ENCODE measurements around the gene AFF3. TPM values are rescaled to one million over a fixed set of nuclear protein-coding genes. Genes with fewer than 3 reads are reported as not detected.

AFF3 gene
- total and polyA plus RNA-seq, 4 donors, result 0.48 to 5.3 (median 2.3) TPM

DNA sequence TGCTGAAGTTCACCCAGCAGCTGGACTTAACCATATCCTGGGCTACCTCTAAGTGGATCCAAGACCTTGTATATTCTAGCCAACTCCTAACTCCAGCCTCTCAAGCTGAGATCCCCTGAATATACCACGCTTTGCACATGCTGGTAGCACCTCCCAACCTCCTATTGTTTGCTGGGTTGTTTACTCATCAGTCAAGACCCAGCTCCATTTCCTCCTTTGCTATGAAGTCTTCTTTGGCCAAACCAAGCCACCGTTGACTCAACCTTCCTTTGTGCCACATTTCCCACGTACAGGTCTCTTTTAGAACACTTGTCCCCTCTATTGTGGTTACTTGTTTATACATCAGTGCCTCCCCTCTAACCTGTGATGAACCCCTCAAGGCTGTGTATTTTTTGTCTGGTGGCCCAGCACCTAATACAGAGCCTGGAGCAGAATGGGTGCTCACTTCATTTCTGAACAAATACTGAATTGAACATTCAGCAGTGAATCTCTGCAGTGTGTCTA, 384.7 kb downstream of the AFF3 start:
- no peaks in the 10 kb centered on the region for H3K36me3 ChIP-seq (ENCODE audit: control insufficient read depth in 4 of 4, insufficient read depth in 3 of 4, low read depth in 1 of 4, low read length in 3 of 4)
- H3K27ac ChIP-seq (ENCODE audit: low read depth in 1 of 2, low read length in 2 of 2), result no peak overlapping the region
- H3K4me3 ChIP-seq (ENCODE audit: low read depth in 1 of 3, low read length in 3 of 3), result no peak overlapping the region
- H3K4me1 ChIP-seq (ENCODE audit: control insufficient read depth in 4 of 4, insufficient read depth in 4 of 4, low read length in 3 of 4), result no peaks in the 10 kb centered on the region
- WGBS, result 92% methylated on average over 3 of the region's 3 CpGs
- TF ChIP-seq RXRA (IDR thresholded peaks at IDR 0.05) (no peak), CTCF (IDR thresholded peaks at IDR 0.05; ENCODE audit: low read depth, low read length, missing input control) (no peak), FOXA2 (IDR thresholded peaks at IDR 0.05) (no peak), NR2F2 (IDR thresholded peaks at IDR 0.05) (no peak), HNF4G (IDR thresholded peaks at IDR 0.05) (no peak), SP1 (IDR thresholded peaks at IDR 0.05) (no peak), GABPA (IDR thresholded peaks at IDR 0.05 in 1 of 2, conservative IDR thresholded peaks at IDR 0.05 in 1 of 2) (no peak), REST (IDR thresholded peaks at IDR 0.05) (no peak), TAF1 (conservative IDR thresholded peaks at IDR 0.05) (no peak), YY1 (IDR thresholded peaks at IDR 0.05) (no peak), FOXA1 (IDR thresholded peaks at IDR 0.05) (no peak), HNF4A (conservative IDR thresholded peaks at IDR 0.05) (no peak)
- TF ChIP-seq, protein P1, sequence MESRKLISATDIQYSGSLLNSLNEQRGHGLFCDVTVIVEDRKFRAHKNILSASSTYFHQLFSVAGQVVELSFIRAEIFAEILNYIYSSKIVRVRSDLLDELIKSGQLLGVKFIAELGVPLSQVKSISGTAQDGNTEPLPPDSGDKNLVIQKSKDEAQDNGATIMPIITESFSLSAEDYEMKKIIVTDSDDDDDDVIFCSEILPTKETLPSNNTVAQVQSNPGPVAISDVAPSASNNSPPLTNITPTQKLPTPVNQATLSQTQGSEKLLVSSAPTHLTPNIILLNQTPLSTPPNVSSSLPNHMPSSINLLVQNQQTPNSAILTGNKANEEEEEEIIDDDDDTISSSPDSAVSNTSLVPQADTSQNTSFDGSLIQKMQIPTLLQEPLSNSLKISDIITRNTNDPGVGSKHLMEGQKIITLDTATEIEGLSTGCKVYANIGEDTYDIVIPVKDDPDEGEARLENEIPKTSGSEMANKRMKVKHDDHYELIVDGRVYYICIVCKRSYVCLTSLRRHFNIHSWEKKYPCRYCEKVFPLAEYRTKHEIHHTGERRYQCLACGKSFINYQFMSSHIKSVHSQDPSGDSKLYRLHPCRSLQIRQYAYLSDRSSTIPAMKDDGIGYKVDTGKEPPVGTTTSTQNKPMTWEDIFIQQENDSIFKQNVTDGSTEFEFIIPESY (IDR thresholded peaks at IDR 0.05), result no peak
- TF ChIP-seq, protein P2, sequence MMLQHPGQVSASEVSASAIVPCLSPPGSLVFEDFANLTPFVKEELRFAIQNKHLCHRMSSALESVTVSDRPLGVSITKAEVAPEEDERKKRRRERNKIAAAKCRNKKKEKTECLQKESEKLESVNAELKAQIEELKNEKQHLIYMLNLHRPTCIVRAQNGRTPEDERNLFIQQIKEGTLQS (IDR thresholded peaks at IDR 0.05), result no peak
- no peaks in the 10 kb centered on the region for H3K27me3 ChIP-seq (ENCODE audit: control insufficient read depth in 4 of 4, insufficient read depth in 4 of 4, low read length in 3 of 4)
- no peak overlapping the region for H3K9ac ChIP-seq (ENCODE audit: low read depth in 1 of 2, low read length in 2 of 2)
- H3K9me3 ChIP-seq (ENCODE audit: control insufficient read depth in 4 of 4, low read length in 3 of 4), result no peaks in the 10 kb centered on the region
- no peak for DNase-seq (ENCODE audit: low spot score)

- no peaks in the 10 kb centered on the region for H3K4me1 ChIP-seq (ENCODE audit: control insufficient read depth in 4 of 4, insufficient read depth in 4 of 4, low read length in 3 of 4)
- TF ChIP-seq EGR1 (IDR thresholded peaks at IDR 0.05; ENCODE audit: low read depth in 2 of 2), result no peak
- TF ChIP-seq SP1 (IDR thresholded peaks at IDR 0.05), result no peak
- 84% methylated on average over 1 of the region's 1 CpG for WGBS
- DNase-seq (ENCODE audit: low spot score), result no peak
- H3K27ac ChIP-seq (ENCODE audit: low read depth in 1 of 2, low read length in 2 of 2), result no peak overlapping the region
- H3K27me3 ChIP-seq (ENCODE audit: control insufficient read depth in 4 of 4, insufficient read depth in 4 of 4, low read length in 3 of 4), result no peaks in the 10 kb centered on the region
- H3K9me3 ChIP-seq (ENCODE audit: control insufficient read depth in 4 of 4, low read length in 3 of 4), result no peaks in the 10 kb centered on the region
- H3K9ac ChIP-seq (ENCODE audit: low read depth in 1 of 2, low read length in 2 of 2), result no peak overlapping the region
- H3K4me3 ChIP-seq (ENCODE audit: low read depth in 1 of 3, low read length in 3 of 3), result no peak overlapping the region
- H3K36me3 ChIP-seq (ENCODE audit: control insufficient read depth in 4 of 4, insufficient read depth in 3 of 4, low read depth in 1 of 4, low read length in 3 of 4), result no peaks in the 10 kb centered on the region
Observed at GRCh38 chr2:99756059-99756458, 386.3 kb downstream of the AFF3 start.

Measured in liver (tissue), 9 donors.